GM12878 (cell line): ENCODE results near the gene PBRM1. TPM values are rescaled to one million over a fixed set of nuclear protein-coding genes. Genes with fewer than 3 reads are reported as not detected.

Experiments used
- ATAC-seq: fragments of 200-7000 bp; cut with Tn5 transposase; 3 replicates; pipeline ENCODE4 v1.9.1; 2020; ENCODE audit warnings: mild to moderate bottlenecking, moderate library complexity
- BruUV-seq: library from RNA; stranded (reverse); fragments of 400-500 nt; replicated peaks from 2 replicates; lab custom pipeline; 2021; lab: Mats Ljungman, UMichigan
- CTCF ChIA-PET: fragments of 300-600 bp; sonication (Branson Sonifier 250); formaldehyde crosslinking; extraction: SDS; loops from one replicate; lab custom pipeline; 2021; ENCODE audit warnings: inconsistent platforms; lab: Yijun Ruan, JAX
- POLR2A ChIA-PET: fragments of 350-600 bp; formaldehyde crosslinking; extraction: SDS; loops from one replicate; lab custom pipeline; 2021; ENCODE audit warnings: inconsistent platforms; lab: Charles Lee
- RAD21 ChIA-PET: fragments of 300-600 bp; sonication (Branson Sonifier 250); formaldehyde crosslinking; loops from one replicate; lab custom pipeline; 2023; ENCODE audit warnings: antibody characterized with exemption; ENCODE audit not compliant: unreplicated experiment; lab: Charles Lee
- SMC1A ChIA-PET: fragments of 300-600 bp; sonication (Branson Sonifier 250); formaldehyde crosslinking; loops from one replicate; lab custom pipeline; 2023; ENCODE audit not compliant: unreplicated experiment, uncharacterized antibody; lab: Charles Lee
- DNase-seq: peaks from one replicate; pipeline ENCODE4 v3.0.0-alpha.2; 2011; ENCODE audit warnings: low read depth, low spot score
- FAIRE-seq: peaks from 3 replicates; lab custom pipeline; 2011; peaks lifted over from hg19 to GRCh38; lab: Jason Lieb, UNC
- H2AFZ ChIP-seq: 2 replicates; pipeline ENCODE4 v1.6.0; 2011; ENCODE audit warnings: low read depth, low read length, control low read depth; ENCODE audit not compliant: control insufficient read depth
- H3K27ac ChIP-seq: 2 replicates; pipeline ENCODE4 v1.5.1; 2011; ENCODE audit warnings: control low read depth; ENCODE audit not compliant: control insufficient read depth, insufficient read depth
- H3K27me3 ChIP-seq, 2 experiments: replicated peaks in 1 of 2; 2 replicates each; pipeline versions ENCODE4 v1.6.0 to v1.6.1; 2011; ENCODE audit warnings: low read length in 1 of 2; ENCODE audit not compliant: control insufficient read depth in 2 of 2, insufficient read depth in 2 of 2
- H3K36me3 ChIP-seq, 2 experiments: 2 replicates each; pipeline ENCODE4 v1.5.1; 2011; ENCODE audit warnings: low read length in 1 of 2; ENCODE audit not compliant: control insufficient read depth in 2 of 2, insufficient read depth in 2 of 2
- H3K4me1 ChIP-seq: 2 replicates; pipeline ENCODE4 v1.6.1; 2011; ENCODE audit warnings: mild to moderate bottlenecking, low read length, moderate library complexity, mixed read lengths; ENCODE audit not compliant: control insufficient read depth, insufficient read depth
- H3K4me2 ChIP-seq: 2 replicates; pipeline ENCODE4 v1.6.0; 2011; ENCODE audit warnings: control low read depth; ENCODE audit not compliant: control insufficient read depth, insufficient read depth
- H3K4me3 ChIP-seq: fragments of 200-600 bp; sonication (generic); 2 replicates; pipeline ENCODE4 v1.5.1; 2016
- H3K79me2 ChIP-seq: 2 replicates; pipeline ENCODE4 v1.6.0; 2011; ENCODE audit warnings: low read length; ENCODE audit not compliant: control insufficient read depth, insufficient read depth
- H3K9ac ChIP-seq: 2 replicates; pipeline ENCODE4 v1.8.0; 2011; ENCODE audit warnings: low read length, control low read depth, mixed read lengths; ENCODE audit not compliant: control insufficient read depth, insufficient read depth
- H3K9me3 ChIP-seq: replicated peaks from 3 replicates; pipeline ENCODE4 v1.5.1; 2011; ENCODE audit warnings: mild to moderate bottlenecking, low read length; ENCODE audit not compliant: control insufficient read depth, insufficient read depth
- H4K20me1 ChIP-seq: 2 replicates; pipeline ENCODE4 v1.6.0; 2011; ENCODE audit not compliant: control insufficient read depth, insufficient read depth
- ATF7 ChIP-seq: fragments of 450-650 bp; IDR thresholded peaks from 2 replicates; pipeline ENCODE4 v1.6.1; 2016; ENCODE audit warnings: low read depth, mild to moderate bottlenecking
- BACH1 ChIP-seq: fragments of 450-650 bp; IDR thresholded peaks from 2 replicates; pipeline ENCODE4 v1.6.1; 2017; ENCODE audit warnings: mild to moderate bottlenecking, borderline replicate concordance
- BCL11A ChIP-seq: IDR thresholded peaks from 2 replicates; pipeline ENCODE4 v1.6.1; 2011; ENCODE audit warnings: low read depth, low read length
- CBFB ChIP-seq: IDR thresholded peaks from 2 replicates; pipeline ENCODE4 v1.6.1; 2016; ENCODE audit warnings: antibody characterized with exemption, low read depth
- EGR1 ChIP-seq, 2 experiments: IDR thresholded peaks; 1 replicate in 1 of 2; 2 replicates in 1 of 2; pipeline ENCODE4 v1.6.1; 2011 to 2012; ENCODE audit warnings: low read depth in 2 of 2, low read length in 2 of 2, borderline replicate concordance in 1 of 2, mild to moderate bottlenecking in 1 of 2, moderate library complexity in 1 of 2
- GATAD2B ChIP-seq: fragments of 450-650 bp; conservative IDR thresholded peaks from 2 replicates; pipeline ENCODE4 v1.6.1; 2017; ENCODE audit warnings: low read depth, mild to moderate bottlenecking, moderate library complexity
- HCFC1 ChIP-seq: fragments of 150-350 bp; IDR thresholded peaks from 2 replicates; pipeline ENCODE4 v1.6.1; 2014; ENCODE audit warnings: low read length
- IKZF1 ChIP-seq: fragments of 450-650 bp; conservative IDR thresholded peaks from 2 replicates; pipeline ENCODE4 v1.6.1; 2017; ENCODE audit warnings: antibody characterized with exemption, mild to moderate bottlenecking
- KAT2A ChIP-seq: conservative IDR thresholded peaks from 2 replicates; pipeline ENCODE4 v1.6.1; 2011; ENCODE audit warnings: low read depth, low read length; ENCODE audit not compliant: control insufficient read depth
- MTA3 ChIP-seq: IDR thresholded peaks from 2 replicates; pipeline ENCODE4 v1.6.1; 2012; ENCODE audit warnings: low read length, inconsistent platforms, borderline replicate concordance
- MYB ChIP-seq: fragments of 150-350 bp; IDR thresholded peaks from 2 replicates; pipeline ENCODE4 v1.6.1; 2014; ENCODE audit warnings: mild to moderate bottlenecking, low read depth, low read length, borderline replicate concordance
- RAD51 ChIP-seq: fragments of 450-650 bp; IDR thresholded peaks from 2 replicates; pipeline ENCODE4 v1.6.1; 2016; ENCODE audit warnings: moderate library complexity, mild to moderate bottlenecking, inconsistent platforms
- RFX5 ChIP-seq: IDR thresholded peaks from 2 replicates; pipeline ENCODE4 v1.6.1; 2011; ENCODE audit warnings: low read depth, low read length, improper control_type of control experiment
- SREBF1 ChIP-seq: IDR thresholded peaks from 2 replicates; pipeline ENCODE4 v1.6.1; 2012; ENCODE audit warnings: mild to moderate bottlenecking, low read length
- TARDBP ChIP-seq: IDR thresholded peaks from 2 replicates; pipeline ENCODE4 v1.6.1; 2016; ENCODE audit warnings: borderline replicate concordance
- ZNF207 ChIP-seq: fragments of 450-650 bp; IDR thresholded peaks from 2 replicates; pipeline ENCODE4 v1.6.1; 2014; ENCODE audit warnings: antibody characterized with exemption, mild to moderate bottlenecking, borderline replicate concordance
- ZNF24 ChIP-seq: fragments of 450-650 bp; IDR thresholded peaks from 2 replicates; pipeline ENCODE4 v1.6.1; 2017; ENCODE audit warnings: antibody characterized with exemption, mild to moderate bottlenecking
- WGBS: methylation state at CpG from one replicate; pipeline ENCODE4 v1.1.6; 2016; ENCODE audit warnings: low lambda C conversion rate; ENCODE audit not compliant: insufficient replicate concordance, insufficient coverage; ENCODE audit errors: missing lambda C conversion rate; 5-methylcytosine and 5-hydroxymethylcytosine counted together
- in situ Hi-C: fragments of 300-500 bp; cut with MboI; formaldehyde crosslinking; loops from 9 replicates; pipeline ENCODE4 v1.14.3; 2018; ENCODE audit warnings: mixed read lengths
- intact Hi-C: fragments of 100-400 bp; cut with micrococcal nuclease; formaldehyde crosslinking; loops from one replicate; pipeline ENCODE4 v1.14.2; 2022; ENCODE audit not compliant: unreplicated experiment
- polyA plus RNA-seq, 11 experiments: library from polyadenylated mRNA; depleted of rRNA in 4 of 11; unstranded in 6 of 11; stranded (reverse) in 5 of 11; fragments of >200 nt; fragmentation: Nextera tagmentation in 4 of 11; fragmentation: Illumina TruSeq in 1 of 11; extraction: Ambion mirVana in 4 of 11; extraction: Trizol in 1 of 11; gene quantifications; 1 replicate in 1 of 11; 2 replicates in 10 of 11; pipeline versions ENCODE4 v1.2.1 to v1.2.3, GENCODE V29; 2011 to 2016; ENCODE audit warnings: inconsistent platforms in 2 of 11, missing spikeins in 2 of 11, low read depth in 1 of 11
- total RNA-seq, 4 experiments: library from RNA; depleted of rRNA in 3 of 4; stranded (reverse); fragments of >200 nt in 3 of 4; fragmentation: Illumina TruSeq in 1 of 4; extraction: Trizol in 1 of 4; gene quantifications; 2 replicates each; pipeline versions ENCODE4 v1.2.1 to v1.2.3, GENCODE V29; 2013 to 2021
- TF ChIP-seq, protein P1 (sequence below): fragments of 450-650 bp; IDR thresholded peaks from 2 replicates; pipeline ENCODE4 v1.6.1; 2017; ENCODE audit warnings: borderline replicate concordance

PBRM1 gene
- total and polyA plus RNA-seq, 10 of the 15 experiments (the other 5 are each of a cell fraction or from before 2014, with no cell fraction given), result 8.9 to 88.9 (median 39.3) TPM

DNA sequence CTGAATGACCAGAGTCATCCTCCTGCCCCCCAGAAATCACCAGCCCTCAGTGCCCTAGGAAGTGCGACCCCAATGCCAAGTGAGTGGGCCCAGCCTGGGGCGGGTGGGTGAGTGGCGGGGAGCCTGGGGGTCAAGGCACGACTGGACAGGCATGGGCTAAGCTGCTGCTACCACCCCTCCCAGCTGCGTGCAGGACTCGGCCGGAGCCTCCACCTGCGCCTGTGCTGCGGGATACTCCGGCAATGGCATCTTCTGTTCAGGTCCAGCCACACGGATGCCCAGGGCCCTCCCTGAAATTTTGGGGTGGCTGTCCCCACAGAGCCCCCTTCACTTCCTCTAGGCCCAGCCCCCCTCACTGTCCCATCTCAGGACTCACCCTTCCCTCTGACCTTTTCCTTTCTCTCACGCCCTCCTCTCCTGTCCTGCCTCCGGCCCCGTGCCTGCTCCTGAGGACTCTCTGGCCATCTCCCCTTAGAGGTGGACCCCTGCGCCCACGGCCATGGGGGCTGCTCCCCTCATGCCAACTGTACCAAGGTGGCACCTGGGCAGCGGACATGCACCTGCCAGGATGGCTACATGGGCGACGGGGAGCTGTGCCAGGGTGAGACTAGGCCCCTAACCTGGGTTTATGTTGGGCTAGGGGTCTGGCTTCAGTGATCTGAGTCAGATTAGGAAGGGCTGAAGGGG is 169.1 kb downstream of the PBRM1 start:
- intact Hi-C loops (no loop called here), in situ Hi-C loops (no loop called here)
- Histone ChIP-seq H3K36me3 (no peaks in the 10 kb centered on the region), H3K79me2 (no peaks in the 10 kb centered on the region), H3K9ac (no peak overlapping the region), H3K27ac (no peak overlapping the region), H2AFZ (no peak overlapping the region), H3K4me3 (no peak overlapping the region), H3K27me3 (no peaks in the 10 kb centered on the region; a peak in 2 of 4 replicates), H4K20me1 (no peaks in the 10 kb centered on the region), H3K9me3 (no peaks in the 10 kb centered on the region), H3K4me2 (no peak overlapping the region), H3K4me1 (no peaks in the 10 kb centered on the region)
- SMC1A ChIA-PET, result no interaction called here
- RAD21 ChIA-PET, result no interaction called here
- ATAC-seq (no peak), FAIRE-seq (no peak), DNase-seq (no peak)
- POLR2A ChIA-PET, result no interaction called here
- TF ChIP-seq GATAD2B, result no peak
- TF ChIP-seq, protein P1, sequence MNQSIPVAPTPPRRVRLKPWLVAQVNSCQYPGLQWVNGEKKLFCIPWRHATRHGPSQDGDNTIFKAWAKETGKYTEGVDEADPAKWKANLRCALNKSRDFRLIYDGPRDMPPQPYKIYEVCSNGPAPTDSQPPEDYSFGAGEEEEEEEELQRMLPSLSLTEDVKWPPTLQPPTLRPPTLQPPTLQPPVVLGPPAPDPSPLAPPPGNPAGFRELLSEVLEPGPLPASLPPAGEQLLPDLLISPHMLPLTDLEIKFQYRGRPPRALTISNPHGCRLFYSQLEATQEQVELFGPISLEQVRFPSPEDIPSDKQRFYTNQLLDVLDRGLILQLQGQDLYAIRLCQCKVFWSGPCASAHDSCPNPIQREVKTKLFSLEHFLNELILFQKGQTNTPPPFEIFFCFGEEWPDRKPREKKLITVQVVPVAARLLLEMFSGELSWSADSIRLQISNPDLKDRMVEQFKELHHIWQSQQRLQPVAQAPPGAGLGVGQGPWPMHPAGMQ, result no peak
- TF ChIP-seq ZNF24, result no peak
- TF ChIP-seq TARDBP, result no peak
- TF ChIP-seq KAT2A, result no peak
- no peak for TF ChIP-seq MTA3
- TF ChIP-seq SREBF1, result no peak
- TF ChIP-seq RFX5, result no peak
- TF ChIP-seq ATF7, result no peak
- no peak for TF ChIP-seq HCFC1
- no peak for TF ChIP-seq CBFB
- TF ChIP-seq MYB, result no peak
- no peak for TF ChIP-seq BCL11A
- TF ChIP-seq ZNF207, result no peak
- TF ChIP-seq IKZF1, result no peak
- no peak for TF ChIP-seq EGR1 (IDR thresholded peaks at IDR 0.05; ENCODE audit: borderline replicate concordance in 1 of 2, low read depth in 2 of 2, low read length in 2 of 2)
- no peak for TF ChIP-seq RAD51
- TF ChIP-seq BACH1, result no peak
- 52% methylated on average over 15 of the region's 19 CpGs for WGBS
- CTCF ChIA-PET, result no interaction called here
- BruUV-seq, result no TSS peak
